NCI-H345 treated with DMSO at 0.1 percent for 48 hours (cell line): ENCODE measurements around the gene FCGR3B.
"Not testable (repeated sequence)": the region's sequence is repeated elsewhere in the genome, so short reads cannot be mapped to it uniquely, and the experiment has no call there.

Source experiments
- DNase-seq: peaks from one replicate; lab custom pipeline; 2025; ENCODE audit not compliant: unreplicated experiment; lab: John Stamatoyannopoulos, UW

The FCGR3B gene

GRCh38 chr1:161639203-161639602 is 8.2 kb upstream of the FCGR3B start:
- not testable (repeated sequence) for DNase-seq

DNA sequence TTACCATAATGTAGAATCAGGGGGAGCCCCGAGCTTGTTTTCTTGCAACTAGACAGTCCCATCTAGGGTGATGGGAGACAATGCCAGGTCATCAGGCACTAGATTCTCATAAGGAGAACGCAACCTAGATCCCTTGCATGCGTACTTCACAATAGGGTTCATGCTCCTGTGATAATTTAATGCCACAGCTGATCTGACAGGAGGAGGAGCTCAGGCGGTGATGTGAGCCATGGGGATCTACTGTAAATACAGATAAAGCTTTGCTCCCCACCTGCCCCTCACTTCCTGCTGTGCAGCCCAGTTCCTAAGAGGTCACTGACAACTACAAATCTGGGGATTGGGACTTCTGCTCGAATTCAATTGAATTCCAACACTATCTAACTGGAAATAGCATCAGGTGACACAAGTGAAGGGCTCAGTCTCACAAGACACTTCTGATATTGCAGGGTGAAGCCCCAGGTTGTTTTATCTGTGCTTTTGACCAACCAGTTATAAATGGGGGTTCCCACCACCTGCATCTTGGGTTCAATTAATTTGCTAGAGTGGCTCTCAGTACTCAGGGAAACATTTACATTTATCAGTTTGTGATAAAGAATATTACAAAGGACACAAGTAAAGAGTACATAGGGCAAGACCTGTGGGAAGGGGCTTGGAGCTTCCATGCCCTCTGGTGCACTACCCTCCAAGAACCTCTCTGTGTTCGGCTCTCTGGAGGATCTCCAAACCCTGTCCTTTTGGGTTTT is 7.4 kb upstream of the FCGR3B start:
- not testable (repeated sequence) for DNase-seq

DNA sequence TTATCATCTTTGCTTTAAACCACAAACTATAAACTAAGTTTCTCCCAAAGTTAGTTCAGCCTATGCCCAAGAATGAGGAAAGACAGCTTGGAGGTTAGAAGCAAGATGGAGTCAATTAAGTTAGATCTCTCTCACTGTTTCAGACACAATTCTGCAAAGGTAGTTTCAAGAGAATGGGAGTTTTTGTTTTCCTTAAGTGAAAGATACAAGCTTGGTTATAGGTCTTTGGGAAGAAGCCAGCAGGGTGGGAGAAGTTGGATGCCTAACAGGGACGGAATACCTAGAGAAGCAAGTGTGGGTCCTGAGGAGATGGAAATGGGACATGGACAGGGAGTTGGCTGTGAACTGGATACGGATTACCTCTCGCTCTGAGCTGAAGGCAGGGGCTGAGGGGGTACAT is 6.0 kb upstream of the FCGR3B start:
- not testable (repeated sequence) for DNase-seq

- not testable (repeated sequence) for DNase-seq
Observed at GRCh38 chr1:161636189-161636782, 5.3 kb upstream of the FCGR3B start.

DNA sequence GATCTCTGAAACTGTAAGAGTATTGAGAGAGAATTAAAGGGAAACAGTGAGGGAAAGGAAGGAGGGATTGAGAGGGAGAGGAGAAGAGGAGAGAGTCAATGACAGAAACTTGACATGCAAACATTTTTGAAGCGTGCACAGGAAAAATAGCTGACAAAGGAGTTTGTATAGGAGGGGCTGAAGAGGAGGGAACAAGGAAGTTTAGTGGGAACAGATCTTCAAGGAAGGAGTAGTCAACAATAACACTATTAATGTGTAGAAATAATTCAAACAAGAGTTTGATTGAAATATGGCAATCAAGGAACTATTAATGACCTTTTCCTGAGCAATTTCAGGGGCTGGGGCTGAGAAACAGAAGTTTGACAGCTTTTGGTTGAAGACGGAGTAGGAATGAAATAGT is 4.0 kb upstream of the FCGR3B start:
- not testable (repeated sequence) for DNase-seq

DNA sequence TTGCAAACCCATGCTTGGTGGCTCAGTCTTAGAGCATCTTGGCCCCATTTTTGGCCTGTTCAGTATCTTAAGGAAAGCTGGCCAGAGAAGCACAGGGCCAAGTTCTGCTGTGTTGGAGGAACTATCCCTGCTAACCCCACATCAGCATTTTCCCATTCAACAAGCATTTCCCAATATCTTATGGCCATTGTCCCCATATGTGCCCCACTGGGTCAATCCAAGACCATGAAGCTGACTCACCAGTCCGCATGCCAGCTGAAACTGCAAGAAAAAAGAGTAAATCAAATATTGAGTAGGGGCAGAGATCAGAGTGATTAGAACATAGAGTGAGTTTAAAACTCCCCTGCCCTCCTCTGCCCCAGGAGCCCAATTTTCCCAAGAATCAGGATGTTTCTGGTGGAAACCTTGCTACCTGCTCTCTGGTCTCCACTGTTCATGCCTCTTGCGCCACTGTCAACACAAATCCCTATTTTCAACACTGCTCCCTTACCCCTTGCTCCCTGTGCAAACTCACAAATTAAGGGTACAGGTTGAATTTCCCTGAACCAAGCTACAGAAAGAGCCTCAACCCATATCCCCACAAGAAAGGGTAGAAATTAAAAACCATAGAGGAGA is 741 bp downstream of the FCGR3B start:
- not testable (repeated sequence) for DNase-seq

DNA sequence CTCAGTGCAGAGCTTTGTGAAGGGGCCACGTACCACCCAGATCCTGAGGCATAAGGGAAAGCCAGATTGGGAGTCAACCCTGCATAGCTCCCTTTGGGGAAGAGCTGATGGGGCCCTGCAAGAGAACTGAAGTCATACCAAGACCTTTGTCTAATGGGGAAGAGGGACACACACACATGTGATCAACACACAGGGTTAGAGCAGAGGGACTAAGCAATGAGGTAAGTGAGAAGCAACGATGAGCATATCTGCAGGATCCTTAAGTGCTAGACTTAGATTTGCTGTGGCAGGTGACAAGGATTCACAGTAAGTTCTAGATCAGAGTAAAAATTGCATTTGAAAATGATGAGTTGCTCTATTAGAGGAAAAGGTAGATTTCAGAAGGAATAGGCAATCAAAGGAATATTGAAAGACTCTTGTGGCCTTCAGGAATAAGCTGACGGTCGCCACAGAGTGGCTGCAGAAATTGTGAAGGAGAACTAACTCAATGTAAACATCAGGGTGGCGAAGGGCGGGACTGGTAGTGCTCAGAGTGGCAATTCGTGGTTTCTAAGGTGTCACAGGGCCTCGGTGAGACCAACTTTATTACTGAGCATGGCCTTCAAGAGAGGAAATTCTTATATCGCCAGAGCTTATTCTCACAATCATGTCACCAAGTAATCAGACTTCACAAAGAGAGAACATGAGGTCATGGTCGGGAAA is 4.4 kb downstream of the FCGR3B start:
- not testable (repeated sequence) for DNase-seq

- DNase-seq: not testable (repeated sequence)
Observed at GRCh38 chr1:161624605-161625004, 6.4 kb downstream of the FCGR3B start.

DNA sequence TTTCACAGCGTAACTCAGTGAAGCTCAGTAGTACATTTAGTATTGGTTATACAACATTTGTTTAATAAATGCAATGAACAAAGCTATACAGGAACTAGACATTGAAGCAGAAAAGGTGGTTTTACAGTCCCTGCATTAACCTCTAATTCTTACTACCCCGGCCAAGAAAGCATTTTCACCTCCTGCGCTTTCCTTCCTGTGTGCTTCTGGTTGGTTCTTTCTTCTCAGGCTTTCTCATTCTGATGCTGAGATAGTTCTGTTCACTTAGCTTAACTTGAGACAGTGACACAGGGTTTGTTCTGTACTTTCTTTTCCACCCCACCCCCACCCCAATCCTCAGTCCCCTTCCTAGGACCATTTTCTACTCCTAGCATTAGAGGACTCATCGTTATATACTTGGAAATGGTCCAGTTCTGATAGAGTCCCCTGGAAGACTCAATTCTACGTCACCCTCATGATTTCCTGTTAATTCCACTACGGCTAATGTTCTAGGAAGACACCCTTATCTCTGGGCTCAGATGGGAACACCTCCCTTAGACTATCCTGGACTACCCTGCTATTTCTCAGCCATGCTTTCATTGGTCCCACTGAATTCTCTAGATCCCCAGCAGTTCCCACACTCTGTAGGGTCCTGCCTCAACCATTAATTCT is 7.5 kb downstream of the FCGR3B start:
- DNase-seq: not testable (repeated sequence)

- not testable (repeated sequence) for DNase-seq
Observed at GRCh38 chr1:161622054-161622453, 8.9 kb downstream of the FCGR3B start.

DNA sequence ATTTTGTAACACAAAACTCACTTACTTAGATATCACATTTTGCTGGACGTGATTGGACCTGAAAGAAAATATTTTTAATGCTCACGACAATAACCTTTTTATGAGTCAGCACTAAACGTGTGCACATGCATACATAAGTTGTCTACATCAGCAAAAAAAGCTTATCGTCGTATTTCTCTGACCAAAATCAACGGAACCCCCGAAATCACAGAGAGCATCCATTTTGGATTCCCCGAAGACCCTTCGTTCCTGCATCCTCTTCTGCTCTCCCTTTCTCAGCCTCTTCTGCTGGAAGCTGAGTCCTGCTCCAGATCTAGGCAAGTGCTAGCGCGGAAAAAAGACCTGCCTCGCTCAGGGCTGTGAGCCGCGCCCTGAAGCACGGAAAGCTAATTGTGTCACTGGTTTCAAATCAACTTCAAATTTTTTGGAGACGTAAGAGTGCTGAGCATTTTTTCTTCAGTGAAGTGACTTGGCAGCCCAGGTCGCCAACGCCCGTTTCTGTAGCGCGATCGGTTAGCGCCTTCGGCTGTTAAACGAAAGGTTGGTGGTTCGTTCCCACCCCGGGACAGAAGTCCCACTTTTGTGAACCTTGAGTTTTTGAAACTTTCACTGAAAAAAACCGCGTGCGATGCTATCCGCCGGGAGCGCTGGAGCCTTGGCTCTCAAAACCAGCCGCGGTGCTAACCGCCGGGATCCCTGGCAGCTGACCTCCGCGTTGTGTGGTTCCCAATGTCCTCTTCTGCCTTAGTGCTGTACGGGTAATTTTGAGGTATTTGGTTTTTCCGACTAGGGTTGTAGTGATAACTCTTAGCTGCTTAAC is 9.6 kb downstream of the FCGR3B start:
- DNase-seq: not testable (repeated sequence)

DNA sequence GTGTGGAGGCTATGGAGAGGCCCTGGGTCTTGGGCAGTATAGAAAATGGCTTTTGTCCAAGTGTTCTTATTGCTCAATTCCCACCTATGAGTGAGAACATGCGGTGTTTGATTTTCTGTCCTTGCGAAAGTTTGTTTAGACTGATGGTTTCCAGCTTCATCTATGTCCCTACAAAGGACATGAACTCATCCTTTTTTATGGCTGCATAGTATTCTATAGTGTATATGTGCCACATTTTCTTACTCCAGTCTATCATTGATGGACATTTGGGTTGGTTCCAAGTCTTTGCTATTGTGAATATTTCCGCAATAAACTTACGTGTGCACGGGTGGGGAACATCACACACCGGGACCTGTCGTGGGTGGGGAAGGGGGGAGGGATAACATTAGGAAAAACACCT is 10.6 kb downstream of the FCGR3B start:
- DNase-seq: not testable (repeated sequence)

- DNase-seq: not testable (repeated sequence)
Observed at GRCh38 chr1:161618517-161618916, 12.5 kb downstream of the FCGR3B start.

- DNase-seq: not testable (repeated sequence)
Observed at GRCh38 chr1:161616417-161616816, 14.6 kb downstream of the FCGR3B start.

DNA sequence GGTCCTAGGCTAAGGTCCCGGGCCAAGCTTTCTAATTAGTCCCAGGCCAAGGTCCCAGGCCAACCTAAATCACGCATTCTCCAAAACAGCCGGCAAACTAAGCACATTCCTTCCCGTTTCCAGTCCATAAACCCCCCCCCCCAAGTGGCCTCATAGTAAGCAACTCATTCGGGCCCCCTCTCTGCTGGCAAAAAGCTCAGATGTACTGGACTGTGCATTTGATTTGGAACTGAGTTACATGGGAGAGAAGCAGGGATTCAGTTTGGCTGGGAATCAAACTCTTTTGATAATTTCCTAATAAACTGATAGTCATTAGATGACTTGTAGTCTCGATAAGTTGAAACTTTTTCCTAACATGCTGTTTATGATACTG is 17.8 kb downstream of the FCGR3B start:
- not testable (repeated sequence) for DNase-seq

- not testable (repeated sequence) for DNase-seq
Observed at GRCh38 chr1:161612322-161613141, 18.4 kb downstream of the FCGR3B start.

- DNase-seq: not testable (repeated sequence)
Observed at GRCh38 chr1:161611866-161612321, 19.1 kb downstream of the FCGR3B start.

- not testable (repeated sequence) for DNase-seq
Observed at GRCh38 chr1:161610198-161610597, 20.8 kb downstream of the FCGR3B start.
